HCT116 (cell line): Measurements from ENCODE around the gene FARSA. TPM values are rescaled to one million over a fixed set of nuclear protein-coding genes. Genes with fewer than 3 reads are reported as not detected.
A peak's percentile ranks its signal among the peaks of the same experiment; 100 is the strongest.
"Not testable (repeated sequence)": the region's sequence is repeated elsewhere in the genome, so short reads cannot be mapped to it uniquely, and the experiment has no call there.

ENCODE experiments used
- ATAC-seq: fragments of 200-7000 bp; cut with Tn5 transposase; 2 replicates; pipeline ENCODE4 v1.9.1; 2020; ENCODE audit warnings: mild to moderate bottlenecking, moderate library complexity
- BruUV-seq: library from RNA; stranded (reverse); fragments of 400-500 nt; replicated peaks from 2 replicates; lab custom pipeline; 2021; lab: Mats Ljungman, UMichigan
- CTCF ChIA-PET: fragments of 300-600 bp; sonication (Branson Sonifier 250); formaldehyde crosslinking; loops from one replicate; lab custom pipeline; 2021; ENCODE audit warnings: antibody characterized with exemption; lab: Charles Lee
- POLR2A ChIA-PET: fragments of 300-600, 350-600 bp; sonication (Branson Sonifier 250); formaldehyde crosslinking; loops from one replicate; lab custom pipeline; 2021; ENCODE audit warnings: antibody characterized with exemption; lab: Charles Lee
- RAD21 ChIA-PET, 2 experiments: fragments of 300-600 bp; sonication (Branson Sonifier 250); formaldehyde crosslinking; loops; one replicate each; lab custom pipeline; 2023; ENCODE audit warnings: low total read pairs in 2 of 2; ENCODE audit not compliant: uncharacterized antibody in 2 of 2, unreplicated experiment in 2 of 2, low non-redundant PET in 1 of 2; lab: Charles Lee
- DNase-seq: peaks from one replicate; pipeline ENCODE4 v3.0.0-alpha.2; 2010; ENCODE audit warnings: low read depth, low spot score
- H2AFZ ChIP-seq: fragments of 200-600 bp; shearing (Covaris generic), sonication (generic); 2 replicates; pipeline ENCODE4 v1.6.1; 2017; ENCODE audit warnings: low read depth, mixed run types, mixed read lengths, antibody characterized with exemption, low read length; ENCODE audit not compliant: poor library complexity, severe bottlenecking
- H3K27ac ChIP-seq: 2 replicates; pipeline ENCODE4 v1.5.1; 2012; ENCODE audit warnings: low read depth, low read length
- H3K27me3 ChIP-seq: fragments of 200-600 bp; sonication (generic); 2 replicates; pipeline ENCODE4 v1.6.1; 2016; ENCODE audit warnings: mixed run types, low read length, mixed read lengths; ENCODE audit not compliant: insufficient read depth
- H3K36me3 ChIP-seq, 2 experiments: fragments of 200-500 bp in 1 of 2; fragments of 200-600 bp in 1 of 2; sonication (Bioruptor generic) in 1 of 2; sonication (generic) in 1 of 2; 2 replicates each; pipeline versions ENCODE4 v1.5.1 to v1.6.1; 2014 to 2016; ENCODE audit warnings: low read length in 2 of 2, inconsistent platforms in 1 of 2, mixed read lengths in 1 of 2, mixed run types in 1 of 2; ENCODE audit not compliant: insufficient read depth in 2 of 2, control insufficient read depth in 1 of 2
- H3K4me1 ChIP-seq, 2 experiments: fragments of 200-600 bp in 1 of 2; sonication (generic) in 1 of 2; 2 replicates each; pipeline versions ENCODE4 v1.5.1 to v1.6.1; 2012 to 2017; ENCODE audit warnings: low read length in 2 of 2, inconsistent platforms in 1 of 2, mild to moderate bottlenecking in 1 of 2, mixed read lengths in 1 of 2, mixed run types in 1 of 2, moderate library complexity in 1 of 2; ENCODE audit not compliant: insufficient read depth in 2 of 2, control insufficient read depth in 1 of 2
- H3K4me2 ChIP-seq: fragments of 200-600 bp; sonication (generic); 2 replicates; pipeline ENCODE4 v1.6.1; 2017; ENCODE audit warnings: mixed run types, low read length, mixed read lengths
- H3K4me3 ChIP-seq, 2 experiments: fragments of 200-600 bp in 1 of 2; sonication (generic) in 1 of 2; replicated peaks in 1 of 2; 2 replicates each; pipeline ENCODE4 v1.5.1; 2011 to 2016; ENCODE audit warnings: low read length in 2 of 2, control low read depth in 1 of 2, low read depth in 1 of 2, mild to moderate bottlenecking in 1 of 2, mixed read lengths in 1 of 2, mixed run types in 1 of 2
- H3K79me2 ChIP-seq: fragments of 200-600 bp; sonication (generic); 2 replicates; pipeline ENCODE4 v1.6.1; 2017; ENCODE audit warnings: mild to moderate bottlenecking, mixed run types, low read length, moderate library complexity, mixed read lengths; ENCODE audit not compliant: insufficient read depth
- H3K9ac ChIP-seq: fragments of 200-600 bp; sonication (generic); 2 replicates; pipeline ENCODE4 v1.6.1; 2016; ENCODE audit warnings: low read length, mixed read lengths
- H3K9me2 ChIP-seq: fragments of 200-600 bp; sonication (generic), shearing (Covaris generic); 2 replicates; pipeline ENCODE4 v1.6.1; 2017; ENCODE audit warnings: mixed run types, mild to moderate bottlenecking, moderate library complexity; ENCODE audit not compliant: insufficient read depth
- H3K9me3 ChIP-seq, 2 experiments: fragments of 200-500 bp in 1 of 2; fragments of 200-600 bp in 1 of 2; sonication (Bioruptor generic) in 1 of 2; sonication (generic) in 1 of 2; 2 replicates each; pipeline ENCODE4 v1.6.1; 2014 to 2017; ENCODE audit warnings: low read length in 2 of 2, mixed read lengths in 2 of 2, inconsistent platforms in 1 of 2, low read depth in 1 of 2, mild to moderate bottlenecking in 1 of 2, mixed run types in 1 of 2, moderate library complexity in 1 of 2; ENCODE audit not compliant: control insufficient read depth in 1 of 2, insufficient read depth in 1 of 2
- H4K20me1 ChIP-seq: fragments of 200-600 bp; sonication (generic), shearing (Covaris generic); 2 replicates; pipeline ENCODE4 v1.6.1; 2017; ENCODE audit warnings: mixed run types, mild to moderate bottlenecking, moderate library complexity; ENCODE audit not compliant: insufficient read depth
- EZH2phosphoT487 ChIP-seq: fragments of 200-600 bp; IDR thresholded peaks from 2 replicates; pipeline ENCODE4 v1.6.1; 2018; ENCODE audit warnings: antibody characterized with exemption, borderline replicate concordance
- SRF ChIP-seq: IDR thresholded peaks from 2 replicates; pipeline ENCODE4 v1.6.1; 2012; ENCODE audit warnings: low read depth
- ZBTB33 ChIP-seq: IDR thresholded peaks from 2 replicates; pipeline ENCODE4 v1.6.1; 2011; ENCODE audit warnings: mild to moderate bottlenecking, low read length, moderate library complexity; ENCODE audit not compliant: insufficient replicate concordance; ENCODE audit errors: extremely low read depth
- intact Hi-C: fragments of 100-400 bp; cut with micrococcal nuclease; formaldehyde crosslinking; loops from 2 replicates; pipeline ENCODE4 v1.10.0; 2022
- total RNA-seq: library from RNA; stranded (reverse); gene quantifications from one replicate; pipeline ENCODE4 v1.2.1, GENCODE V29; 2021; ENCODE audit not compliant: unreplicated experiment

The FARSA gene
- total RNA-seq, 1 experiment from 2014 or later, result 129 TPM

- TF ChIP-seq ZBTB33 (no peak), EZH2phosphoT487 (no peak), SRF (peak; percentile 75)
- TF ChIP-seq, all 23 proteins: peak for 7
Observed at GRCh38 chr19:12890787-12891552, 42.5 kb downstream of the FARSA start, which contains the start of gene GCDH (continued).

- Histone ChIP-seq H3K4me3 (peak overlapping the region; percentile 80 to 95), H3K4me1 (peaks cover 8 to 17% of the 10 kb centered on the region in 2 experiments; a peak in 3 of 4 replicates), H3K4me2 (peak overlapping the region; percentile 89), H3K9ac (peak overlapping the region; percentile 30; the same call in 1 of the 2 replicates)
- not testable (repeated sequence) for H3K27me3 ChIP-seq, H2AFZ ChIP-seq, H3K27ac ChIP-seq, BruUV-seq, H3K9me3 ChIP-seq, H3K79me2 ChIP-seq, DNase-seq, H3K9me2 ChIP-seq, H4K20me1 ChIP-seq, H3K36me3 ChIP-seq, ATAC-seq
- intact Hi-C loops, result loop anchor here (2.0 kb wide), 1 partner anchor 48 kb away; the partner anchor contains the start of gene CALR
- POLR2A ChIA-PET, result interaction anchor here (0.9 to 1.7 kb wide), 5 partner anchors 9 to 17 kb away, joined by 3 to 14 read pairs (median 4); partner anchors contain the start of gene DNASE2
- CTCF ChIA-PET, result interaction anchor here (1.0 to 1.1 kb wide), 5 partner anchors 8 to 133 kb away, joined by 3 to 6 read pairs (median 4); no protein-coding TSS in a partner anchor
- RAD21 ChIA-PET, result interaction anchor here in 1 of 2 experiments (0.9 kb wide), 1 partner anchor 20 kb away, joined by 5 read pairs; no protein-coding TSS in a partner anchor
Observed at GRCh38 chr19:12890299-12890786, 43.2 kb downstream of the FARSA start.
